Activated gamma-delta T cell treated with anti-CD3 and anti-CD28 coated beads, Interleukin-2, amount 50 U/mL, for 16 hours (primary cell): ENCODE results near the gene CLEC10A.
"Not testable (repeated sequence)": the region's sequence is repeated elsewhere in the genome, so short reads cannot be mapped to it uniquely, and the experiment has no call there.

ENCODE experiments used
- DNase-seq: peaks from one replicate; pipeline ENCODE4 v3.0.0-alpha.2; 2020; ENCODE audit warnings: low read depth

Gene CLEC10A, protein sequence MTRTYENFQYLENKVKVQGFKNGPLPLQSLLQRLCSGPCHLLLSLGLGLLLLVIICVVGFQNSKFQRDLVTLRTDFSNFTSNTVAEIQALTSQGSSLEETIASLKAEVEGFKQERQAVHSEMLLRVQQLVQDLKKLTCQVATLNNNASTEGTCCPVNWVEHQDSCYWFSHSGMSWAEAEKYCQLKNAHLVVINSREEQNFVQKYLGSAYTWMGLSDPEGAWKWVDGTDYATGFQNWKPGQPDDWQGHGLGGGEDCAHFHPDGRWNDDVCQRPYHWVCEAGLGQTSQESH

GRCh38 chr17:7079581-7080455, at the start of gene CLEC10A:
Gene CLEC10A, minus strand, starts transcription at chr17:7080251. Its CDS starts 1,439 bp downstream, at chr17:7078812.
- DNase-seq = no peak

DNA sequence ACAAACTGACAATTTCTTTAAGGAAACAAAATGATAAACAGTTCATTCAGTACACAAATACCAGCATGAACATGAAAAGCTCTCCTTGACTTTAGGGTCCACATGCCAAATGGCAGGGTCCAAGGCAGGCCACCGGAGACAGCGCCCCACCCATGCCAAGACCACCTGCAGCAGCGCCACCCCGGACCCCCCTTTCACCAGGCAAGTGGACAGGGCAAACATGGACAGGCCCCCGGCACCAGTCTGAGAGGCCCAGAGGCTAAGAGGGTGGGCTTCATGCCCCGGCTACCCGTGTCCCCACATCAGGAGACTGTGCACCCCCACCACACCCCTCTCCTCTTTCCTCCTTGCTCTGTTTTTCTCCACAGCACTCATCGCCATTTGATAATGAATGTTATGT, 49.3 kb upstream of the CLEC10A start:
- no peak for DNase-seq

- no peak for DNase-seq
Observed at GRCh38 chr17:7128160-7128559, 48.1 kb upstream of the CLEC10A start.

DNA sequence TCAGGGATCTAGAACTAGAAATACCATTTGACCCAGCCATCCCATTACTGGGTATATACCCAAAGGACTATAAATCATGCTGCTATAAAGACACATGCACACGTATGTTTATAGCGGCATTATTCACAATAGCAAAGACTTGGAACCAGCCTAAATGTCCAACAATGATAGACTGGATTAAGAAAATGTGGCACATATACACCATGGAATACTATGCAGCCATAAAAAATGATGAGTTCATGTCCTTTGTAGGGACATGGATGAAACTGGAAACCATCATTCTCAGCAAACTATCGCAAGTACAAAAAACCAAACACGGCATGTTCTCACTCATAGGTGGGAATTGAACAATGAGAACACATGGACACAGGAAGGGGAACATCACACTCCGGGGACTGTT, 47.5 kb upstream of the CLEC10A start:
- not testable (repeated sequence) for DNase-seq

DNA sequence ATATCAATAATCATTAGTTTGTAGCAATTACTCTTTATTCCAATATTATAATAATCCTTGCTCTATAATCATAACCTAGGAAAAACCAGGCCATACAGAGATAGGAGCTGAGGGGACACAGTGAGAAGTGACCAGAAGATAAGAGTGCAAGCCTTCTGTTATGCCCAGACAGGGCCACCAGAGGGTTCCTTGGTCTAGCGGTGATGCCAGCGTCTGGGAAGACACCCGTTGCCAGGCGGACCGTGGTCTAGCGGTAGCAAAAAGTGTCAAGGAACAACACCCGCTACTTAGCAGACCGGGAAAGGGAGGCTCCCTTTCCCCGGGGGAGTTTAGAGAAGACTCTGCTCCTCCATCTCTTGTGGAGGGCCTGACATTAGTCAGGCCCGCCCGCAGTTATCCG, 46.3 kb upstream of the CLEC10A start:
- not testable (repeated sequence) for DNase-seq

DNA sequence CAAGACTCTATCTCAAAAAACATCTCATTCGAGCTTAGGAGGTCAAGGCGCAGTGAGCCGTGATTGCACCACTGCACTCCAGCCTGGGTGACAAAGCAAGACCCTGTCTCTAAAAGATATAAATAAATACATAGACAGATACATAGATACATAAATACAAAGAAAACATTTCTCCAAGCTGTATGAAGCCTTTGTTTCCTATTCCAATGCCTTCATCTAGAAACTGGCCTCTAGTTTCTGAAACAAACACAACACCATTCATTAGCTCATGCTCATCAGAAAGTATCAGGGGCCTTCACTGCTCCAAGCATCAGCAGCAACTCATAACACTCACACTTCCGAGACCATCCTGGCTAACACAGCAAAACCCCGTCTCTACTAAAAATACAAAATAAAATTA, 44.9 kb upstream of the CLEC10A start:
- DNase-seq = no peak

DNA sequence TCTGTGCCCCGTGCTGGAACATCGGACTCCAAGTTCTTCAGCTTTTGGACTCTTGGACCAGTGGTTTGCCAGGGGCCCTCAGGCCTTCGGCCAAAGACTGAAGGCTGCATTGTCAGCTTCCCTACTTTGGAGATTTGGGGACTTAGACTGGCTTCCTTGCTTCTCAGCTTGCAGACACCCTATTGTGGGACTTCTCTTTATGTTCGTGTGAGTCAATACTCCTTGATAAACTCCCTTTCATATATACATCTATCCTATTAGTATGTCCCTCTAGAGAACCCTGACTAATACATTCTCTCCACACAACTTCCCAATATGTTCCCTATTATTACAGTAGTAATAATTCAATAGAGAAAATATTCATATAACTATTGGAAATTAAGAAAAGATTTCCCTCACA, 43.8 kb upstream of the CLEC10A start:
- no peak for DNase-seq

GRCh38 chr17:7122381-7122780, 42.3 kb upstream of the CLEC10A start:
- DNase-seq = no peak

GRCh38 chr17:7120635-7121034, 40.6 kb upstream of the CLEC10A start:
- DNase-seq = not testable (repeated sequence)

DNA sequence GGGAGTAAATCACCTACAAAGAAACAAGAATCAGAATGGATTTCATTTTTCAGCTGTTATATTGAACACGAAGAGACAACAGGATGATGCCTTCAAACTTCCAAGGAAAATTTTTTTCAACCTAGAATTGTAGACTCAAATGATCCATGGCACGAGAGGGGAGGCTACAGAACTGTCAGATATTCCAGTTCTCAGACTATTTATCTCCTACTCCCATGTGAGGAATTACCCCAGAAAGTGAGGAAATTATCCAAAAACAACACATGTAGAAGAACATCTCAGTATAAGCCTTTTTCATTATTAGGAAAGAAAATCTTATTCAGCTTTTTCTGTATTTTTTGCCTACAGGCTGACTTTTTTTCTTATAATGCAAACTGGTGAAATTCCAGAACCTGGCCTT, 40.1 kb upstream of the CLEC10A start:
- DNase-seq = no peak

- DNase-seq = no peak
Observed at GRCh38 chr17:7119314-7119713, 39.3 kb upstream of the CLEC10A start.

DNA sequence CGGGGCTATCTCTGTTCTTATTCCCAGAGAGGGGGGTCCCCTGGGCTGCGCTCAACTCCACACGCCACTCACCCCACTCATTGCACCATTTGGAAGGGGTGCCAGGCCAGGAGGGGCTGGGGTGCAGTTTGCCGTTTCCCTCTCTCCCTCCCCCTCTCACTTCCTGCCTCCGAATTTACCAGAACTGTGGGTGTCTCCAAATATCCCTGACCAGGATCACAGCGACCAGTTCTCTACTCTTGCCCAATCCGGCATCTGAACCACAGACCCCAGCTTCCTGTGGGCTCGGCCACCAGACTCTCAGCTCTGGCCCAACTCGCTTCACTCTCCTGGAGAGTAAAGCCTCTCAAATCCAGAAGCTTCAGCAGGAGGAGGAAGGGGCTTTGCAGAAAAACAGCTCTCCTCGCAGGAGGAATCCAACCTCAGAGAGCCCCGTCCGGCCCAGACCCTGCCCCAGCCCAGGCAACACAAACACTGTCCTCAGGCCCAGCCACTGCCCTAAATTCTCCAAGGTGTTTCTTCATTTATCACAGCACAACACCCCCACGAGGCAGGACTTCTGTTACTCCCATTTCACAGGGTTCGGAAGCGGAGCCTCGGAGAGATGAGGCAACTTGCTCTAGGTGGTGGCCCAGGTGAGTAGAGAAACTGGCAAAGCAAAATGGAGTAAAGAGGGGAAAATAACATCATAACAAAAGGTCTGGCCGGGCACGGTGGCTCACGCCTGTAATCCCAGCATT, 35.0 kb upstream of the CLEC10A start:
- no peak for DNase-seq

GRCh38 chr17:7114241-7114874, 34.3 kb upstream of the CLEC10A start, which contains the start of gene ASGR2:
Gene ASGR2, minus strand, starts transcription at chr17:7114822. Its CDS starts 582 bp downstream, at chr17:7114240.
- no peak for DNase-seq

GRCh38 chr17:7113273-7114071, 33.4 kb upstream of the CLEC10A start:
- no peak for DNase-seq

- DNase-seq = no peak
Observed at GRCh38 chr17:7112510-7113108, 32.6 kb upstream of the CLEC10A start.

GRCh38 chr17:7111784-7112509, 31.9 kb upstream of the CLEC10A start:
- DNase-seq = no peak

GRCh38 chr17:7110617-7111306, 30.7 kb upstream of the CLEC10A start:
- no peak for DNase-seq

DNA sequence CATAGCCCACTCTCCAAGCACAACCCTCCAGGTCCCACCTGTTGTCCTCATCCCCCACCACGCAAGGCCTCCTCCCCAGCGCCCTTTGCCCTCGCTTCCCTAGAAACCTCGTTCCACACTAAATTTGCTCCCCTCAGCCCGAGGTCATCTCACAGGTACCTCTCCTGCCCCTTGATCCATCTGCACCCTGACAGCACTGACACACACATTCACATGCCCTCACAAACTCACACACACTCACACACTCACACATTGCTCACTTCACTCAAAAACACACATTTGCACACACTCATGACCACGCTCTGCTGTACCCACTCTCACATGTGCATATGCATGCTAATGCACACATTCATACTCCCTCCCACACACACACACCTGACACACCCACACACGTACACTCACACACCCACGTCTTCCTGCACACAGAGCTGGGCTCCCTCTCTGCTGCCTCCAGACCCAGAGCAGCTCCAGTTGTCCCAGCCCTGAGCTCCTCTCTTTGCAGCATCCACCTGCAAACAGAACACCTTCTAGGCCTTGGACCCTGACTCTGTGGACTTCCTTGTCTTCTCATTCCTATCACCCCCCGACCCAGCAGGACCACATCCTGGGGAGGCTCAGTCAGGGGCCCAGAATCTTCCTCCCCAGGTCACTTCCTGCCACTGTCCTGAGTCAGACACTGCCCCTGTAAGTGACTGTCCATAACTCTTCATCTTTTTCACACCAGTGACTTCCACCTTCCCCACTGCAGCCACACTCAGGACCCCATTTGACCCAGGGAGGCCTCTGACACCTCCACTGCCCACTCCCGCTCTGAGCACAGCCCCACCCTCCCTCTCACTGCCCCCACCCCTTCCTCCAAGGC, 29.6 kb upstream of the CLEC10A start:
- no peak for DNase-seq
